Tibial nerve (tissue), 4 donors: ENCODE data around the gene PDHX. TPM values are rescaled to one million over a fixed set of nuclear protein-coding genes. Genes with fewer than 3 reads are reported as not detected.

ENCODE experiments used
- DNase-seq, 2 donors: peaks; one replicate each; pipeline ENCODE4 v3.0.0-alpha.2; 2019; ENCODE audit warnings: low spot score in 2 of 2
- H3K27ac ChIP-seq, 4 donors: fragments of 200-600 bp; sonication (generic) in 3 of 4; one replicate each; pipeline ENCODE4 v1.5.1; 2017 to 2019; ENCODE audit warnings: mild to moderate bottlenecking in 1 of 4
- H3K27me3 ChIP-seq, 2 donors: fragments of 200-600 bp; sonication (generic) in 1 of 2; one replicate each; pipeline versions ENCODE4 v1.5.1 to v1.6.0; 2017 to 2019
- H3K36me3 ChIP-seq, 3 donors: fragments of 200-600 bp; sonication (generic); one replicate each; pipeline ENCODE4 v1.5.1; 2018 to 2019
- H3K4me1 ChIP-seq, 4 donors: fragments of 200-600 bp; sonication (generic) in 3 of 4; one replicate each; pipeline ENCODE4 v1.5.1; 2017 to 2019
- H3K4me3 ChIP-seq, 4 donors: fragments of 200-600 bp; sonication (generic) in 3 of 4; one replicate each; pipeline ENCODE4 v1.5.1; 2017 to 2019; ENCODE audit warnings: mild to moderate bottlenecking in 1 of 4, moderate library complexity in 1 of 4
- H3K9me3 ChIP-seq, 4 donors: fragments of 200-600 bp; sonication (generic) in 3 of 4; one replicate each; pipeline ENCODE4 v1.5.1; 2017 to 2019
- CTCF ChIP-seq, 5 experiments: fragments of 200-600 bp in 3 of 5; fragments of 450-650 bp in 2 of 5; sonication (generic) in 3 of 5; IDR thresholded peaks; one replicate each; pipeline ENCODE4 v1.5.1; 2016 to 2019; ENCODE audit warnings: antibody characterized with exemption in 5 of 5, mild to moderate bottlenecking in 3 of 5, moderate library complexity in 2 of 5
- EP300 ChIP-seq, 2 donors: sonication (generic); formaldehyde crosslinking; IDR thresholded peaks; one replicate each; pipeline ENCODE4 v1.6.1; 2017; ENCODE audit warnings: antibody characterized with exemption in 2 of 2, mild to moderate bottlenecking in 1 of 2
- POLR2A ChIP-seq, 2 donors: fragments of 450-650 bp; IDR thresholded peaks; one replicate each; pipeline ENCODE4 v1.6.1; 2017; ENCODE audit warnings: antibody characterized with exemption in 2 of 2, mild to moderate bottlenecking in 2 of 2, moderate library complexity in 2 of 2
- WGBS, 2 donors: methylation state at CpG; one replicate each; pipeline ENCODE4 v1.1.5; 2018; 5-methylcytosine and 5-hydroxymethylcytosine counted together
- total RNA-seq, 4 donors: library from RNA; depleted of rRNA; stranded (reverse); fragments of >200 nt; gene quantifications; one replicate each; pipeline ENCODE4 v1.1.0, GENCODE V29; 2016

Gene PDHX
- total RNA-seq, 4 donors from 2014 or later: 18.8 to 30.6 (median 23.2) TPM

DNA sequence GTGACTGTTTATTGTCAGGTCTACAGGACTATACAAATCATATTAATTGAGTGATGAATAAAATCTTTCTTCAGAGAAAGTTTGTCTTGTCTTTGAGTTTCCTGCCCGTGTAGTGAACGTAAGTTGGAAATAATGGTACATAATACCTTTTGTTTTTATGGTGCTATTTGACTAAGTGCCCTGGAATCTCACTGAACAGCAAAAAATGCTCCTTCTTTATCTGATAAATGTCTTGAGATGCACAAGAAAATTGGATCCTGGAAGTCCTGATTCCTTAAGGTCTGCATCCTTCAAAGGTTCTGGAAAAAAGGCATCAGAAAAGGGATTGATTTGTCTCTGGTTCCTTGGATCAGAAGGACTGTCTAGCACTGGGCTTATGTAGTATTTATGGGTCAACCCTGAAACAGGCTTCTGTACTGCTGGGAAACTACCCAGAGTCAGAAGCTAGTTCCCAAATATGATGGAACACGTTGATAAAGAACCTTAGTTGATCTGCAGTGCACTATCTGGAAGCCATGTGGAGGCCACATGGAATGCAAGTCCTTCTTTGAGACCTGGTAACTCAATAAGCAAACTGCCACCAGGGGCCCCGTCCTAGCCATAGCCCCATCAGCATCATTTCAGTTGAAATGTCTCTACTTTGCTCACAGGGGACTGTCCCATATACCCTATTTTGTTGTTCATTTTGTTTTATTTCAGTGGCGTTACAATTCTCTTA lies 122.0 kb downstream of the PDHX start:
- DNase-seq: no peak
- H3K4me1 ChIP-seq: no peaks in the 10 kb centered on the region
- H3K36me3 ChIP-seq: no peaks in the 10 kb centered on the region
- no peak for TF ChIP-seq CTCF (IDR thresholded peaks at IDR 0.05)
- TF ChIP-seq EP300 (IDR thresholded peaks at IDR 0.05): no peak
- TF ChIP-seq POLR2A (IDR thresholded peaks at IDR 0.05): no peak
- H3K9me3 ChIP-seq: no peaks in the 10 kb centered on the region
- no peak overlapping the region for H3K4me3 ChIP-seq
- no peaks in the 10 kb centered on the region for H3K27me3 ChIP-seq
- H3K27ac ChIP-seq: no peak overlapping the region
- WGBS, 2 donors: 79 to 83% methylated on average over 5 of the region's 5 CpGs

GRCh38 chr11:35039076-35039475 lies 122.7 kb downstream of the PDHX start:
- TF ChIP-seq CTCF (IDR thresholded peaks at IDR 0.05) (no peak), EP300 (IDR thresholded peaks at IDR 0.05) (no peak), POLR2A (IDR thresholded peaks at IDR 0.05) (no peak)
- Histone ChIP-seq H3K27ac (no peak overlapping the region), H3K27me3 (no peaks in the 10 kb centered on the region), H3K9me3 (no peaks in the 10 kb centered on the region), H3K4me3 (no peak overlapping the region), H3K4me1 (peaks cover 0 to 4% (median 0%) of the 10 kb centered on the region in 4 donors), H3K36me3 (no peaks in the 10 kb centered on the region)
- no peak for DNase-seq
- 84 to 85% methylated on average over 3 of the region's 3 CpGs for WGBS, 2 donors

- Histone ChIP-seq H3K4me3 (no peak overlapping the region), H3K9me3 (no peaks in the 10 kb centered on the region), H3K36me3 (no peaks in the 10 kb centered on the region), H3K4me1 (peaks cover 0 to 10% (median 0%) of the 10 kb centered on the region in 4 donors), H3K27ac (peak overlapping the region in 1 of 4 donors; percentile 43), H3K27me3 (no peaks in the 10 kb centered on the region)
- DNase-seq: no peak
- WGBS, 2 donors: 86 to 87% methylated on average over 12 of the region's 12 CpGs
- TF ChIP-seq CTCF (IDR thresholded peaks at IDR 0.05): no peak
- no peak for TF ChIP-seq EP300 (IDR thresholded peaks at IDR 0.05)
- TF ChIP-seq POLR2A (IDR thresholded peaks at IDR 0.05): no peak
These were observed 124.0 kb downstream of the PDHX start for GRCh38 chr11:35040221-35040942.

DNA sequence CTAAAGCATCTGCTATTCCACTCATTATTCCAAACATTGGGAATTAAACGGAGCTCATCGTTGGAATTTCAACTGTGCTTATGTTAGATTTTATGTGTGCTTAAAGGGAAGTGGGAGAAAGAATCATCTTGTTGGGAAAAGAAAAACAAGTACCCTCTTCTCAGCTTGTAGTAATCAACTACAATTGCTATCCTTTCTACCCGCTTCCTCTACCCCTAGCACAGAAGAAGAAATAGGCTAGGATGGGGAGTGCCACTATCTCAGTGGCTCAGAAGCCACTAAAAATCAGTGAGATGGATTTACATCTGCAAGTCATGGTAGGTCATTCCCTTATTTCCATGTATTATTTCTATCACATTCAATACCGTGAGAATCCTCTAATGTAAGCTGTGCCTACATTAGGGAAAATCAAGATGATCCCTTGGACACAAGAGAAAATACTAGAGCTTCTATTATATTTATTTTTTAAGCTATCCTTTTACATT lies 124.7 kb downstream of the PDHX start:
- no peak for DNase-seq
- no peaks in the 10 kb centered on the region for H3K36me3 ChIP-seq
- peaks cover 0 to 10% (median 0%) of the 10 kb centered on the region in 4 donors for H3K4me1 ChIP-seq
- no peak for TF ChIP-seq CTCF (IDR thresholded peaks at IDR 0.05)
- WGBS, 2 donors: 81 to 85% methylated on average over 4 of the region's 4 CpGs
- no peaks in the 10 kb centered on the region for H3K9me3 ChIP-seq
- H3K27me3 ChIP-seq: no peaks in the 10 kb centered on the region
- H3K27ac ChIP-seq: peak overlapping the region in 1 of 4 donors; percentile 43
- no peak overlapping the region for H3K4me3 ChIP-seq

DNA sequence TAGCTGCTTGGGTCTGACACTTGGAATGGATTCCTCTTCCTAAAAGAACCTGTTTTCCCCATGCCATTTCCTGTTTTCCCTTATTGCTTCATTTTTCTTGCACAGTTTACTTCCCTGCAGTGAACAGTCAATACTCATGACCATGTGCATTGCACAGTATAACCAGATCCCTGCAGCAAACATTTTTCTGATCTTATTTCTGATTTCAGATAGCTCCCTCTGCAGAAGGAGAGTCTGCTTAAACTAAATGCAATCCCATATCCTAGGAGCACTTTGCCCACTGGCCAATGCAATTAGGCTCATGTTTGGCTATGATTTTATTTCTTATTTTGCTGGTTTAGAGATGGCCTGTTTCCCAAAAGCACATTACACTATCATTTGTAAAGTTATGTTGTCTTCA lies 125.8 kb downstream of the PDHX start:
- Histone ChIP-seq H3K36me3 (no peaks in the 10 kb centered on the region), H3K27ac (no peak overlapping the region), H3K9me3 (no peaks in the 10 kb centered on the region), H3K4me3 (no peak overlapping the region), H3K4me1 (peaks cover 0 to 10% (median 0%) of the 10 kb centered on the region in 4 donors), H3K27me3 (no peaks in the 10 kb centered on the region)
- DNase-seq: no peak
- no peak for TF ChIP-seq POLR2A (IDR thresholded peaks at IDR 0.05)
- no peak for TF ChIP-seq EP300 (IDR thresholded peaks at IDR 0.05)
- TF ChIP-seq CTCF (IDR thresholded peaks at IDR 0.05): no peak
